ENCODE data around the gene PCDHA13. TPM values are rescaled to one million over a fixed set of nuclear protein-coding genes. Genes with fewer than 3 reads are reported as not detected.
"Not testable (repeated sequence)": the region's sequence is repeated elsewhere in the genome, so short reads cannot be mapped to it uniquely, and the experiment has no call there.

The PCDHA13 gene
- 0.41 and 0.50 TPM in 2 replicates for total RNA-seq (2014; rRNA removed; shearing (Covaris generic))

GRCh38 chr5:140881889-140882590, at the start of gene PCDHA13:
PCDHA13 (plus strand) TSS chr5:140882124; CDS start chr5:140882269, 145 bp downstream.
- peak; percentile 19 for DNase-seq (ENCODE audit: low spot score)

GRCh38 chr5:140833993-140834392, 47.9 kb upstream of the PCDHA13 start, which contains the start of gene PCDHA7:
PCDHA7 (plus strand) TSS chr5:140834269; CDS start chr5:140834384, 115 bp downstream.
- DNase-seq (ENCODE audit: low spot score), result no peak

GRCh38 chr5:140834439-140835008, 47.4 kb upstream of the PCDHA13 start:
- DNase-seq (ENCODE audit: low spot score), result not testable (repeated sequence)

GRCh38 chr5:140835622-140836510, 46.1 kb upstream of the PCDHA13 start:
- DNase-seq (ENCODE audit: low spot score), result no peak

- peak; percentile 19 for DNase-seq (ENCODE audit: low spot score)
These were observed 40.7 kb upstream of the PCDHA13 start, which contains the start of gene PCDHA8 for GRCh38 chr5:140840978-140841962. PCDHA8 (plus strand) TSS chr5:140841187; CDS start chr5:140841322, 135 bp downstream.

GRCh38 chr5:140842798-140843733, 38.9 kb upstream of the PCDHA13 start:
- no peak for DNase-seq (ENCODE audit: low spot score)

GRCh38 chr5:140848139-140849102, 33.5 kb upstream of the PCDHA13 start, which contains the start of gene PCDHA9:
PCDHA9 (plus strand) TSS chr5:140848382; CDS start chr5:140848496, 114 bp downstream.
- not testable (repeated sequence) for DNase-seq (ENCODE audit: low spot score)

GRCh38 chr5:140849831-140850634, 31.9 kb upstream of the PCDHA13 start:
- not testable (repeated sequence) for DNase-seq (ENCODE audit: low spot score)

- DNase-seq (ENCODE audit: low spot score), result no peak
These were observed 25.9 kb upstream of the PCDHA13 start, which contains the start of gene PCDHA10 for GRCh38 chr5:140855772-140856674. PCDHA10 (plus strand) TSS chr5:140855897; CDS start chr5:140856049, 152 bp downstream.

- no peak for DNase-seq (ENCODE audit: low spot score)
These were observed 24.5 kb upstream of the PCDHA13 start for GRCh38 chr5:140857177-140857986.

- DNase-seq (ENCODE audit: low spot score), result no peak
These were observed 24.0 kb upstream of the PCDHA13 start for GRCh38 chr5:140857987-140858240.

GRCh38 chr5:140862441-140863295, 19.3 kb upstream of the PCDHA13 start:
- DNase-seq (ENCODE audit: low spot score), result no peak

GRCh38 chr5:140868721-140869554, 13.0 kb upstream of the PCDHA13 start, which contains the start of gene PCDHA11:
PCDHA11 (plus strand) TSS chr5:140868957; CDS start chr5:140869104, 147 bp downstream.
- DNase-seq (ENCODE audit: low spot score), result peak; percentile 76

GRCh38 chr5:140869555-140869886, 12.4 kb upstream of the PCDHA13 start:
- peak; percentile 63 for DNase-seq (ENCODE audit: low spot score)

Measured in H4 (cell line).